GM21381 (cell line): Measurements from ENCODE around the gene NF1.

Experiments used
- ATAC-seq: cut with Tn5 transposase; IDR thresholded peaks from one replicate; pipeline ENCODE4 v1.9.1; 2021; ENCODE audit warnings: mild to moderate bottlenecking, moderate library complexity; ENCODE audit not compliant: unreplicated experiment

Gene NF1

GRCh38 chr17:31422443-31422842, 327.7 kb downstream of the NF1 start:
- ATAC-seq: no peak

- ATAC-seq: no peak
Measured at GRCh38 chr17:31424944-31425281, 330.1 kb downstream of the NF1 start.

- ATAC-seq: no peak
Measured at GRCh38 chr17:31425282-31426040, 330.7 kb downstream of the NF1 start.
